Hepatocyte (in vitro differentiated cells): ENCODE results near the gene ZNRF4. TPM values are rescaled to one million over a fixed set of nuclear protein-coding genes. Genes with fewer than 3 reads are reported as not detected.

Source experiments
- DNase-seq: peaks from one replicate; pipeline ENCODE4 v3.0.0-alpha.2; 2016; ENCODE audit warnings: low spot score
- H2AFZ ChIP-seq: fragments of 200-600 bp; sonication (generic); 2 replicates; pipeline ENCODE4 v1.6.0; 2016; ENCODE audit warnings: antibody characterized with exemption, mild to moderate bottlenecking
- H3K27ac ChIP-seq: fragments of 200-600 bp; sonication (generic); 2 replicates; pipeline ENCODE4 v1.5.1; 2016; ENCODE audit warnings: mild to moderate bottlenecking
- H3K27me3 ChIP-seq: fragments of 200-600 bp; sonication (generic); 2 replicates; pipeline ENCODE4 v1.6.1; 2016
- H3K36me3 ChIP-seq: fragments of 200-600 bp; sonication (generic); replicated peaks from 2 replicates; pipeline ENCODE4 v1.5.1; 2016; ENCODE audit warnings: low read depth; ENCODE audit not compliant: insufficient read depth
- H3K4me1 ChIP-seq: fragments of 200-600 bp; sonication (generic); 2 replicates; pipeline ENCODE4 v1.5.1; 2016; ENCODE audit warnings: mild to moderate bottlenecking, moderate library complexity; ENCODE audit not compliant: insufficient read depth
- H3K4me2 ChIP-seq: fragments of 200-600 bp; sonication (generic); 2 replicates; pipeline ENCODE4 v1.6.0; 2016
- H3K4me3 ChIP-seq: fragments of 200-600 bp; sonication (generic); 2 replicates; pipeline ENCODE4 v1.5.1; 2016; ENCODE audit warnings: mild to moderate bottlenecking
- H3K79me2 ChIP-seq: fragments of 200-600 bp; sonication (generic); 2 replicates; pipeline ENCODE4 v1.6.0; 2017; ENCODE audit warnings: mild to moderate bottlenecking
- H3K9me2 ChIP-seq: fragments of 200-600 bp; sonication (generic); replicated peaks from 2 replicates; pipeline ENCODE4 v1.6.0; 2017; ENCODE audit warnings: mild to moderate bottlenecking; ENCODE audit not compliant: insufficient read depth
- H3K9me3 ChIP-seq: fragments of 200-600 bp; sonication (generic); 2 replicates; pipeline ENCODE4 v1.5.1; 2016; ENCODE audit warnings: low read depth, mild to moderate bottlenecking
- H4K20me1 ChIP-seq: fragments of 200-600 bp; sonication (generic); 2 replicates; pipeline ENCODE4 v1.6.0; 2016; ENCODE audit warnings: mild to moderate bottlenecking; ENCODE audit not compliant: insufficient read depth, poor library complexity, severe bottlenecking
- CTCF ChIP-seq: fragments of 200-600 bp; sonication (generic); IDR thresholded peaks from 2 replicates; pipeline ENCODE4 v1.5.1; 2016; ENCODE audit warnings: antibody characterized with exemption, mild to moderate bottlenecking; ENCODE audit not compliant: poor library complexity
- EZH2 ChIP-seq: fragments of 200-600 bp; sonication (generic); IDR thresholded peaks from 2 replicates; pipeline ENCODE4 v1.6.1; 2016; ENCODE audit warnings: antibody characterized with exemption, mild to moderate bottlenecking, borderline replicate concordance
- EZH2phosphoT487 ChIP-seq: fragments of 200-600 bp; sonication (generic); IDR thresholded peaks from one replicate; pipeline ENCODE4 v1.6.1; 2018; ENCODE audit warnings: antibody characterized with exemption, mild to moderate bottlenecking, low read depth, moderate library complexity; ENCODE audit not compliant: unreplicated experiment, severe bottlenecking
- WGBS: methylation state at CpG from one replicate; pipeline ENCODE4 v1.1.6; 2016; ENCODE audit warnings: low lambda C conversion rate; ENCODE audit errors: missing lambda C conversion rate; 5-methylcytosine and 5-hydroxymethylcytosine counted together
- polyA plus RNA-seq: library from polyadenylated mRNA; unstranded; fragments of >200 nt; fragmentation: Nextera tagmentation; extraction: Ambion mirVana; gene quantifications from 2 replicates; pipeline ENCODE4 v1.2.1, GENCODE V29; 2016
- total RNA-seq: library from RNA; depleted of rRNA; stranded (reverse); fragments of >200 nt; gene quantifications from 2 replicates; pipeline ENCODE4 v1.2.3, GENCODE V29; 2014

ZNRF4 gene
- total and polyA plus RNA-seq, 2 experiments from 2014 or later: not detected

- Histone ChIP-seq H3K4me1 (no peaks in the 10 kb centered on the region), H3K79me2 (no peaks in the 10 kb centered on the region), H4K20me1 (no peaks in the 10 kb centered on the region), H3K9me3 (no peaks in the 10 kb centered on the region), H3K4me3 (no peak overlapping the region), H3K27ac (no peak overlapping the region), H3K27me3 (peaks cover 25% of the 10 kb centered on the region), H3K9me2 (no peaks in the 10 kb centered on the region), H3K4me2 (no peak overlapping the region), H2AFZ (no peak overlapping the region), H3K36me3 (no peaks in the 10 kb centered on the region)
- TF ChIP-seq EZH2: no peak
- TF ChIP-seq EZH2phosphoT487: no peak
- no peak for TF ChIP-seq CTCF
- no peak for DNase-seq
- WGBS: 60% methylated on average over 29 of the region's 29 CpGs
These were observed 37.5 kb upstream of the ZNRF4 start for GRCh38 chr19:5417495-5418436.

GRCh38 chr19:5418677-5419076 lies 36.5 kb upstream of the ZNRF4 start:
- no peak for DNase-seq
- Histone ChIP-seq H2AFZ (no peak overlapping the region), H3K27me3 (peaks cover 25% of the 10 kb centered on the region), H3K9me3 (no peaks in the 10 kb centered on the region), H3K36me3 (no peaks in the 10 kb centered on the region), H4K20me1 (no peaks in the 10 kb centered on the region), H3K9me2 (no peaks in the 10 kb centered on the region), H3K27ac (no peak overlapping the region), H3K4me1 (no peaks in the 10 kb centered on the region), H3K4me2 (no peak overlapping the region), H3K4me3 (no peak overlapping the region), H3K79me2 (no peaks in the 10 kb centered on the region)
- no peak for TF ChIP-seq CTCF
- no peak for TF ChIP-seq EZH2phosphoT487
- no peak for TF ChIP-seq EZH2
- 74% methylated on average over 6 of the region's 6 CpGs for WGBS

GRCh38 chr19:5420953-5421352 lies 34.3 kb upstream of the ZNRF4 start:
- TF ChIP-seq CTCF (no peak), EZH2 (no peak), EZH2phosphoT487 (no peak)
- no peaks in the 10 kb centered on the region for H3K9me2 ChIP-seq
- no peak overlapping the region for H2AFZ ChIP-seq
- H3K4me2 ChIP-seq: no peak overlapping the region
- H3K36me3 ChIP-seq: no peaks in the 10 kb centered on the region
- H3K27ac ChIP-seq: no peak overlapping the region
- no peak for DNase-seq
- no peaks in the 10 kb centered on the region for H3K79me2 ChIP-seq
- no peak overlapping the region for H3K4me3 ChIP-seq
- 47% methylated on average over 7 of the region's 7 CpGs for WGBS
- peaks cover 23% of the 10 kb centered on the region for H3K27me3 ChIP-seq
- H3K9me3 ChIP-seq: no peaks in the 10 kb centered on the region
- H4K20me1 ChIP-seq: no peaks in the 10 kb centered on the region
- no peaks in the 10 kb centered on the region for H3K4me1 ChIP-seq
